GM19193 (cell line): ENCODE measurements around the gene MOCS1.

Experiments used
- POLR2A ChIP-seq: IDR thresholded peaks from 4 replicates; pipeline ENCODE4 v1.6.1; 2011; ENCODE audit not compliant: insufficient read depth, insufficient read length; ENCODE audit errors: extremely low read depth

Gene MOCS1

GRCh38 chr6:39902136-39902535 is 32.1 kb downstream of the MOCS1 start:
- no peak for TF ChIP-seq POLR2A

- TF ChIP-seq POLR2A, result no peak
Measured at GRCh38 chr6:39901670-39902069, 32.6 kb downstream of the MOCS1 start.

- no peak for TF ChIP-seq POLR2A
Measured at GRCh38 chr6:39901116-39901655, 33.1 kb downstream of the MOCS1 start.

GRCh38 chr6:39899554-39900295 is 34.5 kb downstream of the MOCS1 start:
- no peak for TF ChIP-seq POLR2A

- TF ChIP-seq POLR2A, result no peak
Measured at GRCh38 chr6:39898625-39899024, 35.6 kb downstream of the MOCS1 start.

- no peak for TF ChIP-seq POLR2A
Measured at GRCh38 chr6:39897698-39898097, 36.6 kb downstream of the MOCS1 start.

DNA sequence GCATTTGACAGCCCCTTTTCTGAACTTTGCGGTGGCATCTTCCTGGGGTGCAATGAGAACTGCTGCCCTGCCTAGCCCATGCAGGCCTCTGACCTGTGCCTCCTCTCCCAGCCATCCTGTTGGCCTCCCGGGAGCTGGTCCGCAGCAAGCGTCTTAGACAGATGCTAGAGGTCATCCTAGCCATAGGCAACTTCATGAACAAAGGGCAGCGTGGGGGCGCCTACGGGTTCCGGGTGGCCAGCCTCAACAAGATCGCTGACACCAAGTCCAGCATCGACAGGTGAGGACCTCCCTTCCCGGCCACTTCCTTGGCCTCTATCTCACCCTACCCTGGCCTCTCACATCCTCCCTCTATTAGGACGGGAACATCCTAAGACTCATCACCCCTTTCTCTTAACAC is 37.6 kb downstream of the MOCS1 start:
- TF ChIP-seq POLR2A, result no peak

- no peak for TF ChIP-seq POLR2A
Measured at GRCh38 chr6:39893286-39893685, 41.0 kb downstream of the MOCS1 start.

DNA sequence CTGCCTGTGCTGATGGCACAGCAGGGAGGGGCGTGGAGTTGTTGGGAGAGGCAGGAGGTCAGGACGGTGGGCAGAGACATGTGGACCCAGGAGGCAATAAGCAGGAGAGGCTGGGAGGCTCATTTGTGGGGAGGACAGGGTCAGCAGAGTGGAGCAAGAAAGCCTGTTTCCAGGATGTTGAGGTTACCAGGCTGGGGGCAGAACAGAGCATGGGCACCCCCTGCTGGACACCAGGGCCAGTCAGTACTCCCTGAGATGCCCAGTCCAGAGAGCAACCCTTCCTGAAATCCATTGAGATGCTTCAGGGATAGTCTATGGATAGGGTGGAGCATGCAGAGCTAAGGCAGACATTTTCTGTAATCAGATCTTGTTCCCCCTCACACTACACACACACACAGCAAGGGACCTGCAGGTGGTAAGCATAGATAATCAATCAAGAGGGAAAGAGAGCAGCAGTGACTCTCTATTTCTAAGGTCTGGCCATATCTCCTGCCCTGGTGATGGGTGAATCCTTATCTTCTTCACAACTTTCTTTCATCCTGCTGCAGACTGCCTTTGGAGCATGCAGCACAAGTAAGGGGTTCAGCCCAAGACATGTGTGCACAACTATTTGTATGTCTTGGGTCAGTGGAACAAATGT is 41.7 kb downstream of the MOCS1 start:
- no peak for TF ChIP-seq POLR2A

DNA sequence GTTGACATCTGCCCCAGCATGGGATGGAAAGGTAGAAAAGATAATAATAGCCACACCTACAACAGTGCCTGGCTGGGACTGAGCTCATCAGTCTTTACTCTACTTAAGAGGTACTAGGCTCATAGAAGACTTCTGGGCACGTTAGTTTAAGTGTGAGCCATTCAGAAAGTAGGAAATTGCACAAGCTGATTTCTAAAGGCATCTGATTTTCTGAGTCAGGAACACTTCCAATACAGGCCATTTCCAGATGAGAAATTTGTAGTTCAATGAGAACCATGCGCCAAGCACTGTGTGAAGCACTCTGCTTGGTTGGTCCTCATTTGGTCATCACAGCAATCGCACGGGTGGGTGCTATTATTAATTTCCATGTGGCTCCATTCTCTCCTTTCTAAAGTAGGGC is 42.3 kb downstream of the MOCS1 start:
- no peak for TF ChIP-seq POLR2A

- TF ChIP-seq POLR2A, result no peak
Measured at GRCh38 chr6:39891353-39891752, 42.9 kb downstream of the MOCS1 start.

- TF ChIP-seq POLR2A, result no peak
Measured at GRCh38 chr6:39889229-39889628, 45.0 kb downstream of the MOCS1 start.

GRCh38 chr6:39887692-39888450 is 46.4 kb downstream of the MOCS1 start:
- TF ChIP-seq POLR2A, result no peak

- TF ChIP-seq POLR2A, result no peak
Measured at GRCh38 chr6:39886871-39887270, 47.4 kb downstream of the MOCS1 start.

- TF ChIP-seq POLR2A, result no peak
Measured at GRCh38 chr6:39885691-39886090, 48.6 kb downstream of the MOCS1 start.
